MM.1S (cell line): Measurements from ENCODE around the gene CKMT2.

Experiments used
- EZH2phosphoT487 ChIP-seq: fragments of 300-600 bp; sonication (generic); IDR thresholded peaks from 2 replicates; pipeline ENCODE4 v1.6.1; 2018; ENCODE audit warnings: antibody characterized with exemption, low read length
- TF ChIP-seq, protein P1 (sequence below): fragments of 300-600 bp; sonication (generic); IDR thresholded peaks from 2 replicates; pipeline ENCODE4 v1.5.1; 2016; ENCODE audit warnings: antibody characterized with exemption, low read length, mixed read lengths

GRCh38 chr5:81212211-81212751, 20.8 kb upstream of the CKMT2 start:
- TF ChIP-seq EZH2phosphoT487 = no peak
- TF ChIP-seq, protein P1, sequence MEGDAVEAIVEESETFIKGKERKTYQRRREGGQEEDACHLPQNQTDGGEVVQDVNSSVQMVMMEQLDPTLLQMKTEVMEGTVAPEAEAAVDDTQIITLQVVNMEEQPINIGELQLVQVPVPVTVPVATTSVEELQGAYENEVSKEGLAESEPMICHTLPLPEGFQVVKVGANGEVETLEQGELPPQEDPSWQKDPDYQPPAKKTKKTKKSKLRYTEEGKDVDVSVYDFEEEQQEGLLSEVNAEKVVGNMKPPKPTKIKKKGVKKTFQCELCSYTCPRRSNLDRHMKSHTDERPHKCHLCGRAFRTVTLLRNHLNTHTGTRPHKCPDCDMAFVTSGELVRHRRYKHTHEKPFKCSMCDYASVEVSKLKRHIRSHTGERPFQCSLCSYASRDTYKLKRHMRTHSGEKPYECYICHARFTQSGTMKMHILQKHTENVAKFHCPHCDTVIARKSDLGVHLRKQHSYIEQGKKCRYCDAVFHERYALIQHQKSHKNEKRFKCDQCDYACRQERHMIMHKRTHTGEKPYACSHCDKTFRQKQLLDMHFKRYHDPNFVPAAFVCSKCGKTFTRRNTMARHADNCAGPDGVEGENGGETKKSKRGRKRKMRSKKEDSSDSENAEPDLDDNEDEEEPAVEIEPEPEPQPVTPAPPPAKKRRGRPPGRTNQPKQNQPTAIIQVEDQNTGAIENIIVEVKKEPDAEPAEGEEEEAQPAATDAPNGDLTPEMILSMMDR = no peak
